Stomach (tissue), 9 donors: ENCODE data around the gene PPOX. TPM values are rescaled to one million over a fixed set of nuclear protein-coding genes. Genes with fewer than 3 reads are reported as not detected.
A peak's percentile ranks its signal among the peaks of the same experiment; 100 is the strongest.

ENCODE experiments used
- DNase-seq, 2 donors: peaks; one replicate each; pipeline versions ENCODE4 v3.0.0 to v3.0.0-alpha.2; 2013 to 2019
- H3K27ac ChIP-seq, 5 donors: fragments of 200-600 bp in 4 of 5; sonication (generic) in 4 of 5; one replicate each; pipeline ENCODE4 v1.5.1; 2013 to 2019; ENCODE audit warnings: mild to moderate bottlenecking in 1 of 5, moderate library complexity in 1 of 5
- H3K27me3 ChIP-seq, 3 donors: fragments of 200-600 bp; sonication (generic); one replicate each; pipeline ENCODE4 v1.5.1; 2017 to 2019; ENCODE audit warnings: mixed run types in 1 of 3
- H3K36me3 ChIP-seq, 4 donors: fragments of 200-600 bp; sonication (generic); 1 replicate in 3 of 4; 2 replicates in 1 of 4; pipeline ENCODE4 v1.5.1; 2016 to 2019
- H3K4me1 ChIP-seq, 4 donors: fragments of 200-600 bp; sonication (generic); one replicate each; pipeline ENCODE4 v1.5.1; 2016 to 2019
- H3K4me3 ChIP-seq, 4 donors: fragments of 200-600 bp; sonication (generic) in 3 of 4; one replicate each; pipeline ENCODE4 v1.5.1; 2016 to 2019; ENCODE audit warnings: mild to moderate bottlenecking in 1 of 4
- H3K9me3 ChIP-seq, 4 donors: fragments of 200-600 bp; sonication (generic); one replicate each; pipeline ENCODE4 v1.5.1; 2016 to 2019
- CTCF ChIP-seq, 7 experiments: fragments of 450-650 bp in 4 of 7; fragments of 200-600 bp in 3 of 7; sonication (generic) in 3 of 7; IDR thresholded peaks; one replicate each; pipeline ENCODE4 v1.5.1; 2016 to 2019; ENCODE audit warnings: antibody characterized with exemption in 7 of 7, control low read depth in 2 of 7, mild to moderate bottlenecking in 1 of 7
- EP300 ChIP-seq: sonication (generic); formaldehyde crosslinking; IDR thresholded peaks from one replicate; pipeline ENCODE4 v1.6.1; 2017; ENCODE audit warnings: antibody characterized with exemption
- POLR2A ChIP-seq, 4 donors: fragments of 450-650 bp; IDR thresholded peaks; one replicate each; pipeline ENCODE4 v1.6.1; 2016; ENCODE audit warnings: antibody characterized with exemption in 4 of 4, control low read depth in 2 of 4, mild to moderate bottlenecking in 1 of 4, moderate library complexity in 1 of 4
- POLR2AphosphoS5 ChIP-seq, 3 donors: sonication (generic); formaldehyde crosslinking; IDR thresholded peaks; one replicate each; pipeline ENCODE4 v1.6.1; 2016; ENCODE audit warnings: antibody characterized with exemption in 3 of 3
- whole genome bisulfite sequencing, 5 donors: extraction: QIAGEN DNeasy Blood & Tissue Kit in 3 of 5; methylation state at CpG; one replicate each; pipeline versions ENCODE4 v1.1.5 to v1.1.7; 2013 to 2018; 5-methylcytosine and 5-hydroxymethylcytosine counted together
- intact Hi-C: fragments of 100-400 bp; cut with DNase I; formaldehyde crosslinking; loops from one replicate; pipeline ENCODE4 v1.15.1; 2023; ENCODE audit warnings: low total_unique reads
- polyA plus RNA-seq, 3 donors: library from polyadenylated mRNA; stranded (reverse); fragments of 200-250 nt; gene quantifications; one replicate each; pipeline ENCODE4 v1.2.3, GENCODE V29; 2013
- total RNA-seq, 5 donors: library from RNA; depleted of rRNA; stranded (reverse); fragments of >200 nt; gene quantifications; one replicate each; pipeline versions ENCODE4 v1.1.0 to v1.2.3, GENCODE V29; 2014 to 2016
- donor health status: healthy with polysubstance abuse.
- donor health status: Bipolar disorder and iron deficiency.
- donor health status: healthy.

Gene PPOX
- total and polyA plus RNA-seq, 8 donors = 9.5 to 52.7 (median 31.8) TPM

DNA sequence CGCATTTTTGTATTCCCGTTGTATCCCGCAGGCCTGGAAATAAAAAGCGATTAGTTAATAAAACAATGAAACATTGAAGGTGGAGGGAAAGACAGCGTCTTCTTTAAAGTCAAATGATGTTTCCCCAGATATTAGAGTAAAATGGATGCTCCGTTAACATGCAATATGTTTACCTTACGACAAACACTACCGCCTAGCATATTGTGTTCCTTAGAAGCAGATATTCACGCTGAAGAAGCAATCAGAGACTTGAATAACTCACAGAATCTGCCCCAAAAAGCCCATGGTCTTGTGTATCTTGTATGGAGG, 11.7 kb downstream of the PPOX start:
- 25 to 39% (median 30%) methylated on average over 9 of the region's 9 CpGs for WGBS, 5 donors
- peak overlapping the region; percentile 71 to 95 (median 82) for H3K4me3 ChIP-seq
- DNase-seq = no peak
- TF ChIP-seq EP300 (no peak), POLR2AphosphoS5 (IDR thresholded peaks at IDR 0.05) (no peak), POLR2A (IDR thresholded peaks at IDR 0.05) (no peak), CTCF (IDR thresholded peaks at IDR 0.05) (no peak)
- no peaks in the 10 kb centered on the region for H3K9me3 ChIP-seq
- intact Hi-C loops = no loop called here
- H3K4me1 ChIP-seq = peaks cover 27 to 52% (median 36%) of the 10 kb centered on the region in 4 donors
- peaks cover 19 to 31% (median 31%) of the 10 kb centered on the region in 4 donors for H3K36me3 ChIP-seq
- H3K27me3 ChIP-seq = no peaks in the 10 kb centered on the region
- H3K27ac ChIP-seq = peak overlapping the region; percentile 91 to 96 (median 95)

- Histone ChIP-seq H3K4me3 (no peak overlapping the region), H3K36me3 (peaks cover 11 to 13% (median 13%) of the 10 kb centered on the region in 4 donors), H3K9me3 (no peaks in the 10 kb centered on the region), H3K27me3 (no peaks in the 10 kb centered on the region), H3K4me1 (peaks cover 24 to 42% (median 29%) of the 10 kb centered on the region in 4 donors), H3K27ac (no peak overlapping the region)
- no peak for DNase-seq
- WGBS, 5 donors = 82 to 94% (median 91%) methylated on average over 3 of the region's 3 CpGs
- intact Hi-C loops = no loop called here
- TF ChIP-seq EP300 (no peak), POLR2AphosphoS5 (IDR thresholded peaks at IDR 0.05) (no peak), POLR2A (IDR thresholded peaks at IDR 0.05) (no peak), CTCF (IDR thresholded peaks at IDR 0.05) (no peak)
Observed at GRCh38 chr1:161179698-161180097, 13.5 kb downstream of the PPOX start.

- peaks cover 20 to 47% (median 28%) of the 10 kb centered on the region in 4 donors for H3K4me1 ChIP-seq
- H3K27ac ChIP-seq = no peak overlapping the region
- no peak overlapping the region for H3K4me3 ChIP-seq
- no peak for DNase-seq
- no peaks in the 10 kb centered on the region for H3K27me3 ChIP-seq
- H3K9me3 ChIP-seq = no peaks in the 10 kb centered on the region
- 41 to 78% (median 75%) methylated on average over 1 of the region's 1 CpG for whole genome bisulfite sequencing, 5 donors
- H3K36me3 ChIP-seq = peaks cover 3 to 4% (median 4%) of the 10 kb centered on the region in 4 donors
- TF ChIP-seq CTCF (IDR thresholded peaks at IDR 0.05) = peak in 1 of 7 experiments; percentile 6
- TF ChIP-seq POLR2A (IDR thresholded peaks at IDR 0.05) = no peak
- intact Hi-C loops = no loop called here
Observed at GRCh38 chr1:161180639-161181038, 14.4 kb downstream of the PPOX start.

DNA sequence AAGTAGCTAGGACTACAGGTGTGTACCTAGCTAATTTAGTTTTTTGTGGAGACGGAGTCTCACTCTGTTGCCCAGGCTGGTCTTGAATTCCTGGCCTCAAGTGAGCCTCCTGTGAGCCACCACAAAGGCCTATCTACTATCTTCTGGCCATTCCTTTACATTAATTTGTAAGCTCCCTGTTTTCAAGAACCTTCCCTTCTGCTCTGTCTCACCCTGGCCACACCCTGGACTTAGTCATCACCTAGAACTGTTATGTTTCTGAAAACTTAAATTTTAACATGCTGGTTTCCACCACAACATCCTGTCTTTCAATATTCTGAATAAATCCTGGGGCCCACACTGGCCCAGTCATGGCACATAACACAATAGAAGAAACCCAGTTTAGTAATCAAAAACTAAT, 16.0 kb downstream of the PPOX start:
- intact Hi-C loops = no loop called here
- Histone ChIP-seq H3K9me3 (no peaks in the 10 kb centered on the region), H3K4me3 (no peak overlapping the region), H3K36me3 (no peaks in the 10 kb centered on the region), H3K27ac (peak overlapping the region; percentile 33 to 66 (median 54)), H3K4me1 (peaks cover 8 to 46% (median 16%) of the 10 kb centered on the region in 4 donors), H3K27me3 (no peaks in the 10 kb centered on the region)
- TF ChIP-seq CTCF (IDR thresholded peaks at IDR 0.05) (no peak), POLR2A (IDR thresholded peaks at IDR 0.05) (no peak), EP300 (no peak), POLR2AphosphoS5 (IDR thresholded peaks at IDR 0.05) (no peak)
- 75 to 92% (median 86%) methylated on average over 1 of the region's 1 CpG for WGBS, 5 donors
- DNase-seq = no peak
